GM21381 (cell line): ENCODE measurements around the gene ACSM6.
"Not testable (repeated sequence)": the region's sequence is repeated elsewhere in the genome, so short reads cannot be mapped to it uniquely, and the experiment has no call there.

ENCODE experiments used
- ATAC-seq: cut with Tn5 transposase; IDR thresholded peaks from one replicate; pipeline ENCODE4 v1.9.1; 2021; ENCODE audit warnings: mild to moderate bottlenecking, moderate library complexity; ENCODE audit not compliant: unreplicated experiment

ACSM6 gene, protein sequence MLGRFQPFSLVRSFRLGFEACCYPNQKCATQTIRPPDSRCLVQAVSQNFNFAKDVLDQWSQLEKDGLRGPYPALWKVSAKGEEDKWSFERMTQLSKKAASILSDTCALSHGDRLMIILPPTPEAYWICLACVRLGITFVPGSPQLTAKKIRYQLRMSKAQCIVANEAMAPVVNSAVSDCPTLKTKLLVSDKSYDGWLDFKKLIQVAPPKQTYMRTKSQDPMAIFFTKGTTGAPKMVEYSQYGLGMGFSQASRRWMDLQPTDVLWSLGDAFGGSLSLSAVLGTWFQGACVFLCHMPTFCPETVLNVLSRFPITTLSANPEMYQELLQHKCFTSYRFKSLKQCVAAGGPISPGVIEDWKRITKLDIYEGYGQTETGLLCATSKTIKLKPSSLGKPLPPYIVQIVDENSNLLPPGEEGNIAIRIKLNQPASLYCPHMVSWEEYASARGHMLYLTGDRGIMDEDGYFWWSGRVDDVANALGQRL

DNA sequence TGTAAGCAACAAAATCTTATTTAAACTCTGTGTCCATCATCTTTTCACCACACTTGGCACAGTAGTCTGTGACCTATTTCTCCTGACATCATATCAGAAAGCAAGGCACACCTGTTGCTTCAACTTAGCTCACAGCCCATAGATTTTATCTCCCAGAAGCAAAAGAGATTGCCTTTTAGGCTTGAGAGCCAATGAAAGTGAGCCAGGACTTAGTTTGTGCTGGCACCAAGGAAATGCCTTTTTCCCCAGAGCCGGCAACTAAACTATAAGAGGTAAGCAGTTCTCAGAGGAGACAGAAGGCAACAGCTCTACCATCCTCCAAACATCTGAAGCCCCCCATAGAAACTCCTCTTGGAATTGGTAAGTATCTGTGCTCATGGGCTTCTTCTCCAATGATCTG, at the start of gene ACSM6:
ACSM6 (plus strand) TSS at position 295 of the 400 bp plus-strand sequence. CDS start 248 bp downstream, outside the sequence.
- no peak for ATAC-seq

DNA sequence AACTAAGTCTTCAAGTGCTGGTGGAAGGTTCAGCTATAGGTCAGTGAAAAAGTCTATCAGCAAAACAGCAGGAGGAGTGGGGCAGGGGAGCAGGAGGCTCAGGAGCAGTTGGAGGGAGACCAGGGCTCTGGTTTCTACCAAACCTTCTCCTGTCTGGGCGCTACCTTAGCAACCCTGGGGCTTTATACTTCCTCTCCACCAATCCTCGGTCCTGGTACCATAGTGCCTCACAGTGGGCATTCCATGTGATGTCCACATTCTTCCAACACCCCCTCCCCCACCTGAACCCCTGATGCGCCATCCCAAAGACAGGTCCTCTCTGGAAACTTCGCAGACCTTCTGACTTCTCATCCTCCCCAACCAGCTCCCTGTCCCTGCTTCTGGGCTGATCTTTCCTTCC, 25.3 kb upstream of the ACSM6 start:
- ATAC-seq, result no peak

DNA sequence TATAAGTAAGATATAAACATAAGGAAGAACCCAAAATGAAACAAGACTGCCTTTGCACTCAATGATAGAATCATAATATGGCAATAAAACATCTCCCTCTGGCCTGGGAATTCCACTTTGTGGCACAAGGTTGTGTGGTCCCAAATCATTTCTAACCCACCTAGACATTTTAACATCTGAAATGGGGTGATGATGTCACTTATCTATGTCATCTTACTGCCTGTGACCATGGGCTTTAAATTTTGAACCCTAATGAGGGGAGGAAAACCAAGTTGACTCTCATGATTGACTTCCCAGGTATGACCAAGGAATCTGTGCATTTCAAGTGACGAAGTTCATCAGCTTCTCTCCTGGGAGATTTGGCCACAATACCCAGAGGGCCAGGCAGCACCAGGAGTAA, 24.5 kb upstream of the ACSM6 start:
- ATAC-seq, result no peak

DNA sequence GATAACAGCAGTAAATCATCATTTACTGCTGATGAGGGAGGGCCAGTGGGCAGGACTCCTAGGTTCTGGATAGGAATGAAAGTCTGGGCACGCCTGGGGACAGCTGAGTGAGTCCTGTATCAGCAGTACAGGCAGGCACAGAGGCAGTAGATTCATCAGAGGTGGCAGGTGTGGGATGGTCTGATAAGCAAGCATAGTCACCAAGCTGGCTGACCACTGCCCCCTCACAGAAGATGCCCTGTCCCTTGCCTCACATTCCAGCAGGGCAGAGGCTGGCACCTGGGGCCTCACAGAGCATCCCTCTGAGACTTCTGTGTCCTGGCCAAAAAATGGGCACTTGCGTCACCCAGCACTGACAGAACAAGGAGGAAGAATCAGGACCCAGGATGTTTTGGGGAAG, 23.2 kb upstream of the ACSM6 start:
- no peak for ATAC-seq

DNA sequence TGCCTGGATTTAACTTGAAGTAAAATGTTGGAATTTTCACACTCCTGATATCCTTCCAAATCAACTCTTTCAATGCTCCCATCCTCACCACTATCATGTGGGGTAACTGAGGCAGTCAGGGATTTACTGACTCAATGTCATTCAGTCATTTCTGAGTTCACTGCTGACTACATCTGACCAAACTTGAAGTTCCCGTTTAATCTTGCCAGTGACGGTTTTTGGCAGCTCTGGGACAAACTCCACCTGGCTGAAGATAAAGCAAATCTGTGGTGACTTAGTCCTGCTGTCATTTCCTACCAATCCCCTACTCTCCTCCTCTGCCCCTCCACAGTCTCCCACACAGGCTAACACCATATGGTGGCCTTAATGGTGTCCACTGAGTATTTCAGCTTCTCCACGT, 22.7 kb upstream of the ACSM6 start:
- no peak for ATAC-seq

DNA sequence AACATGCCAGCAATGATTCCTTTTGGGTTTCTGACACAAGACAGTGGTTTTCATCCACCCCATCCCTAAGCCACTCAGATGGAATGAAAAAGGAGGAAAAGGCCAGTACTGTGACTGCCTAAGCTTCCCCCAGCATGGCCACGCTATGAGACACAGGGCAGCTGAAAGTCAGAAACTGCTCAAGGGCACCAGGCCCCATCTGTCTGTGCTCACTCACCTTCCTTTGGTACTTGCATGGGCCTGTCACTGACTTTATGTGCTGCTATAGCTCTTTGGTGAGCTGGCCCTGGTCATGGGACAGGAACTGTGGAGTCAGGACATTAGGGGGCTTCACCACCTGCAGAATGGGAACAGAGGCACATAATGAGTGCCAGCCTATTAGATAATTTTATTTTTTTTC, 21.2 kb upstream of the ACSM6 start:
- ATAC-seq, result no peak

DNA sequence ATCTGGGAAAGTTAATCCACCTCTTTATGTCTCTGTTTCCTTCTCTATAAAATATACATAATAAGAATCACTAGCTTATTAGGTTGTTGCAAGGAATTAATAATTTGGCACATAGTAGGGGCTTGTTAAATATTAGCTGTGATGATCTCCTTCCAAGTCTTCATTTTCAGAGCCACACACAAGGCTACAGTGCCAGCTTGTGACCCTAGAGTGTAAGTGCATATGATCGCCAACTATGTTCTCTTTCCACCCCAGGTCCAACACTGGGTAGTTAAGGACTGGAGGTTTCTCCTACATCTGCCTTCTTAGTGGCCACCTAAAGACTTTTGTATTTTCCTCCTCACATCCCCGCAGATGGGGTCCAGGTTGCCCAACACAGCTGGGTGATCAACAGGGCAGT, 17.9 kb upstream of the ACSM6 start:
- no peak for ATAC-seq

DNA sequence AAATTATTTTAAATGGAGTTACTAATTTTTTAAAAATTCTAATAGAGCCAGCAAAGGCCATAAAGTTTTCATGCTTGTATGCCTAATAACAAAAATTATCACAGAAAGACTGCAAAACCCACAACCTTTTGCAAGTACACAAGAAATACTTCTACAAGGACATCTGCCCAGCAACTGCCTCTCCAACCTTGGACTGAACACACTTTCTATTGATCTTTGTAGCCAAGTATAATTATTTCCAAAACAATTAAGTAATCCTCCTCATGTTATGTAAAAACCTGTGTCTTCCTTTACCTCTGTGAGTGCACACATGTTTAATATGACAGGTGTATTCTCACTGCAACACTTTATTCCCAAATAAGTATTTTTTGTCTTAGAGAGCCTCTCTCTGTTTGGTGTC, 16.6 kb upstream of the ACSM6 start:
- no peak for ATAC-seq

DNA sequence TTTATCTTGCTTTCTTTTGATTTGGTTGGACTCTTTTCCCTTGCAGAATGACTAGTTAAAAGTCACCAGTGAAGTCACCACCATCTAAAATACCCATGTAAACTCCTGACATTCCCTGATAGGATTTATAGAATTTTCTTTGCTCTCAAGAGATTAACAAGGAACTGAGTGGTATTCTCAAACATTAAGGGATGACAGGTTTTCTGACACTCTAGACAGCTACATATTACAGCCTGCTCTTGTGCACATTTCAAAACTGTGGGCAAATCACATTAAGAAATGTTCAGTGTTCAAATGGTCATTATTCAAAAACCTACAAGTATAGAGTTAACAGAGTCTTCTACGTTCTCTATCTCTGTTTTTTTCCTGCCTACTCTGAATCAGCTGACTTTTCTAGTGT, 15.8 kb upstream of the ACSM6 start:
- no peak for ATAC-seq

DNA sequence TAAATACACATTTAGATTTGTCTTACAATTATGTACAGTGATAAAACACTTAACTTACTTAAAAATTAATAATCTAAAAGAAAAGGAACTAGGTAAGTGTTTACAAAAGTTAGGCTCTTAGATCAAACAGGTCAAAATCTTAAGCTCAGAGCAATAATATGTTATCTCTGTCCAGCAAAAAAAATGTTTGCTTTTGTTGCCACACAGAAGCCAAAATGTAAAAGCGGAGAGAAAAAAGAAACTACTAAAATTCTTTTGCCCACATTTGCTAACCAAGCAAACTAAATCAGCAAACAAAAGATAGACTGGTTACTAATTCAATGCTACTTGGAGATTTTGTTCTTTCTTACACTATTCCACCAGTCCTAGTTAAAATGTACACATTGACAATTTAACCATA, 15.2 kb upstream of the ACSM6 start:
- no peak for ATAC-seq

DNA sequence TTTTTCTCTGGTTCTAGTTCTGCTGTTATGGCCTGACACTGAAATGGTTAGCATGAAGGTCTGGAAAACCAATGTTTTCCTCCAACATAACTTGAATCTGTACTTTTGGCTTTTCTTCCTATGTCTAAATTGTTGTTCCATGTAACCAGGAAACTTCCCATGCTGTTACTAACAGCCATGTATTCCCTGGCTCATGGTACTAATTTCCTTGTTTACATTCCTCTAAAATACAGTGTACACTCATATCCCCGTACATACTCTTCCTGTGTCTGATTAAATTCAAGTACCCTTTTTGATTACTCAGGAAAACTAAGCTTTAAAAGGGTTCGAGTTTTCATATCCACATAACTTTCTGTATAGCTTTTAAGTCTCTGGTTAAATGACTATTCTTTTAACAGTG, 12.3 kb upstream of the ACSM6 start:
- ATAC-seq, result no peak

DNA sequence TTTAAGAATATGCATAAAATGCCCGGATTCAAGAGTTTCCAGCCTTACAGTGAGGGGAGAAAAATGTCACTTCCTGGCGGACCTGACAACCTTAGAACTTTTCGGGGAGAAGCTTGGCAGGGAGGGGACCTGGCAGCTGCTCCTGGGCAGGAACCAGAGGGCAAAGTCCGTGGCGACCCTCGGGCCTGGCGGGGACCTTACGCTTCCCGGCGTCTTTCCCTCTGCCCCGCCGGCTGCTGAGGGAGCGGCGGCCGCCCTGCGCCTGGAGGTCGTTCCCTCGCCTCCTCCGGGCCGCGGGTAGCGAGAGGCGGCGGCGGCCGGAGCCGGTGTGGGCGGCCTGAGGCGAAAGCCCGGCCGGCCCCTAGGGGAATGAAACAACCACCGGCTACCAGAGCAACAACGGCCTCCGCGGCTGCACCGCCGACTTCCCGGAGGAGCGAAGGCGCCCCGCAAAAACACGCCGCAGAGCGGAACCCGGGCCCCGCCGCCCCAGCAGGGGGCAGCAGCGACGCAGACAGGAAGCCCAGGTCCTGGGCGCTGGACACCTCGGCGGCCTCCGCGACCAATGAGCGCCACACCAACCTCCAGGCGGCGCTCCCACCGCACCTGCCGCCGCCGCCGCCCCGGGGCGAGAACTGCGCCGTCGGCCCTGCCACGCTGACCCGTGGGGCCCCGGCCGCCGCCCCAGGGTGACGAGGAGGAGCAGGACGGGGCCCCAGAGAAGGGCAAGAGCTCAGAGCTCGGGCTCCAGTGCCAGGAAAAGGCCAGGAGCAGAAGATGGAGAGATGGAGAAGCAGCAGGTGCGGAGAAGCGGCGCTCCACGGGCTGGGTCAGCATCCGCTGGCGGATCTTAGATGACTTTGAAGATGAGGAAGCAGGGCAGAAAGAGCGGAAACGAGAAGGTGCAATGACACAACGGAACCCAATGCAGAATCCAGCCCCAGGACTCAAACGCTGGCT, 10.5 kb upstream of the ACSM6 start:
- ATAC-seq, result peak; percentile 99

DNA sequence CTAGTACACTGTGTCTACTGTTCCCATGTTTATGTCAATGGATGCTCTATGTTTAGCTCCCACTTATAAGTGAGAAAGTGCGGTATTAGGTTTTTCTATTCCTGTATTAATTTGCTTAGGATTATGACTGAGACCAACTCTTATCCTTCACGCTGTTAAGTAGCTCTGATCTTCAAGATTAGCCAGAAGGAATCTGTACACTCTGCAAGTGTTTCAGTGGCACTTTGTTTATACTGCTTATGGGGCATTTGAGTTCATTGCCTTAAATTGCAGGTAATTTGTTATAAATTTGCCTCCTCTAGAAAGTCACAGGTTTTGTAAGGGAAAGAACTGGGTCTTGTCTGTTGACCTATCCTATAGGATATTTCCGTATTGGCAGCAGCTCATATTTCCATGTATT, 6.4 kb upstream of the ACSM6 start:
- no peak for ATAC-seq

DNA sequence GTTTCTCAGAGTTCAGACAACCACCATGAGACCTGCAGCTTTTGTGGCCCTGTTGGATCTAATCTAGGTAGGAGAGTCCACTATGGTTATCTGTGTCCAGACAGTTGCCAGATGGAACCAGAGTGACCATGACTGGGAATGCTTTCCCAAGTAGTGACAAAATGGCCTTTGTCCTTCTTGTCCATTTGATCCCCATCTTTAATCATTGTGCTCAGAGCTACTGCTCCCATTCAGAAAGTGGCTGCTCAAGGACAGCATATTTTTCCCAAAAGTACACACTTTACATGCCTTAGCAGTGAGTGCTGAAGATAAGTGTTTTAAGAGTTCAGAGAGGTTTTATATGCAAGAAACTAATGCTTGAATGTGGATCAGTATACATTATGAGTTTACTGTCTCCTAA, 5.4 kb upstream of the ACSM6 start:
- no peak for ATAC-seq

DNA sequence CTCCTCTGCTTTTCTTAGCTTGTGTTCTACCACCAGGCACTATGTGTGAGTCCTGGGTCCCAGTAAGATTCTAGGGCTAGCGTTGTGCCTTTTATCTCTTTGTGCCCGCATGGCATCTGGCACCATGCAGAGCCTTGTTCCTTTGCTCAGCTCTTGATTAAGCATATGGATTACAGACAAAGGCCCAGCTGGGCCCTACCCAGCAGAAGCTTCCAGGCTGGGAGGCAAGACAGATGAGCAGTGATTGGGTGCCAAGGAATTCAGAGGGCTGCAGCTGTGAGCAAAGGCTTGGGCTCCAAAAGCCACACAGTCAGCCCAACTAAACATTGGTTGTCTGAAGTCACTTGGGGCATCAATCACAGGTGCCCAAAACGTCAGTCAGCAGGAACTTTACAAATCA, 2.0 kb downstream of the ACSM6 start:
- no peak for ATAC-seq

DNA sequence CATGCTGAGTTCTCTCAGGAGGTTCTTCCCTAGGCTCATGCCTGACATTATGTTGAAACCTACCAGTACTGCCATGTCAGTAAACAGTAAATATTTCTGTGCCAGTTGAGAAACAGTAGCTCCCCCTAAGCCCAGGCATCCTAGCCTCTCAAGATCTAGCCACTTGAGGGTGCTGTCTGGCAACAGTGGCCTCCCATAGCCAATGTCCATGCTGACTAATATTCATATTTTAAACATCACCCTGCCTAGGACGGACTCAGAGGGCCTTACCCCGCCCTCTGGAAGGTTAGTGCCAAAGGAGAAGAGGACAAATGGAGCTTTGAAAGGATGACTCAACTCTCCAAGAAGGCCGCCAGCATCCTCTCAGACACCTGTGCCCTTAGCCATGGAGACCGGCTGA, 7.7 kb downstream of the ACSM6 start:
- ATAC-seq, result no peak

DNA sequence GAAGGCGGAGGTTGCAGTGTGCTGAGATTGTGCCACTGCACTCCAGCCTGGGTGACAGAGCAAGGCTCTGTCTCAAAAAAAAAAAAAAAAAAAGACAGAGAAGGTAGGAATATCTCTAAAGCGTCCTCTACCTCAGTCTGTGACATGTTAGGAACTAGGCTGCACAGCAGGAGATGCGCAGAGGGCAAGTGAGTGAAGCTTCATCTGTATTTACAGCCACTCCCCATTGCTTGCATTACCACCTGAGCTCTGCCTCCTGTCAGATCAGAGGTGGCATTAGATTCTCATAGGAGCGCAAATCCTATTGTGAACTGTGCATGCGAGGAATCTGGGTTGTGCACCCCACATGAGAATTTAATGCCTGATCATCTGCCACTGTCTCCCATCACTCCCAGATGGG, 8.8 kb downstream of the ACSM6 start:
- not testable (repeated sequence) for ATAC-seq

DNA sequence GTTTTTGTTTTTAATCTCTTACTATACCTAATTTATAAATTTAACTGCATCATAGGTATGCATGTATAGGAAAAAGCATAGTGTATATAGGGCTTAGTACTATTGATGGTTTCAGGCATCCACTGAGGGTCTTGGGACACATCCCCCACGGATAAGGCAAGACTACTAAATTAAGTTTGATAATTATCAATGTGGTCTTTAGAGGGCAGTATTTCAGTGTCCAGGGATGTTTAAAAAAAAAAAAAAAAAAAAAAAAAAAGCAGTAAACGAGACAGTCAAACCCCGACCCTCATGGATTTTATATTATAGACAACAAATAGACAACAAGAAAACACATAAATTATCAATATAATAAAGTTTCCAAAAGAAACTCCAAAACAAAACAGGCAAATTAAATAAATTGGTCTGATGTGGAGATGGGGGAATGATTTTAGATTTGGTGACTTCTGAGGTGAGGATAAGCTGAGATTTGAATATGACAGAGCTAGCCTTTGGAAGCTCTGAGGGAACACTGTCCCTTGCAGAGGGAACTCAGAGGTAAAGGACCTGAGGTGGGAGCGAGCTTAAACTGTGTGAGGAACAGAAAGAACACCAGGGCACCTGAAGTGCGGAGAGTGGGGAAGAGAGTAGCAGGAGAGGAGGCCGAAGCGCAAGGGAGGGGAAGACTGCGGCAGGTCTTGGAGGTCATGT, 14.8 kb downstream of the ACSM6 start:
- no peak for ATAC-seq

DNA sequence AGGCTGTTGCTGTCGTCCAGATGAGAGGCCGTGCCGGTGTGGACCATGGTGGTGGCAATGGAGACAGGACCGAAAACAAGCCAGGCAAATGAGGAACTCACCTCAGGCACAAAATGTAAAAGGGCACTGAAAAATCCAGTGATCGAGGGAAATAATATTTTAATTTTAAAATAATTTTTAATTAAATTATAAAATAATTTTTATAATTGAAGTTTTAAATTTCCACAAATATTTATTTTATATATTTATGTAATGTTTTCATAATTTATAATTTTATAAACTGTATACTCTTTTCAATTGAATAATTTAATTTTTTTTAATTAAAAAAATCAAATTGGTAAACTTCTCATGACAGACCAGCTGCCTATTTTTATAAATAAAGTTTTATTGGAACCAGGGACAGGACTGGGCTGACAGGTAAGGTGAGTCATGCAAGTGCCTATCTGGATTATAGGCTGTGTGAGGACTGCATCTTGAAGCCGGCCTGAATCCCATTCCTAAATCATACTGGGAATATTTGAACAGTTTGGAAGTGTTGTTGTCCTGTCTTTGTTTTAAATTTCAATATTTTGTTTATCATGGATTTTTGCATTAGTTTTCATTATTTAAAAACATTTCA, 15.6 kb downstream of the ACSM6 start:
- ATAC-seq, result no peak

DNA sequence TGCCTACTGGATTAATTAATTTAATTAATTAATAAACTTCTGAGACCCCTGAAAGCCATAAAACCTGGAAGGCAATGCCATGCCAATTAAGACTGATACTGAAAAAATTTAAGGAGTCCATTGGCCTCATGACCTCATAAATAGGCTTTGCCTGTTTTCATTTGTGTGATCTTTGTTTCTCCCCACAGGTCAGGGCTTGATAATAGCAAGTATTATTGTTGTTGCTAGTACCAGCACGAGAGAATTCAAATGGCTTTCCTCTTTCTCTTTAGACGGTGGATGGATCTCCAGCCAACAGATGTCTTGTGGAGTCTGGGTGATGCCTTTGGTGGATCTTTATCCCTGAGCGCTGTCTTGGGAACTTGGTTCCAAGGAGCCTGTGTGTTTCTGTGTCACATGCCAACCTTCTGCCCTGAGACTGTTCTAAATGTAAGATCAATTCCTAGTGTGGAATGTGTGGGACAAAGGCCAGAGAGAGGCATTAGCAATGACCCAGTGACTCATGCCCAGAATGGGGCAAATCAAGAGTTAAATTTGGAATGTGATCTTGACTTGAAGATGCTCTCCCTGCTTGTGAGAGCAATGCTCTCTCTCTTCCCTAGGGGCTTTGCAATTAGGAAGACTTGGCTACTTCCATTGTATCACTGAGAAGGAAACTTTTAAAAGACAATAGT, 17.7 kb downstream of the ACSM6 start:
- ATAC-seq, result no peak
